ENCODE measurements around the gene KRT78. TPM values are rescaled to one million over a fixed set of nuclear protein-coding genes. Genes with fewer than 3 reads are reported as not detected.

KRT78 gene
- total RNA-seq, 1 experiment from 2014 or later: not detected

GRCh38 chr12:52835271-52836041, 13.3 kb downstream of the KRT78 start:
- H3K4me1 Mint-ChIP-seq: no peaks in the 10 kb centered on the region
- no peaks in the 10 kb centered on the region for H3K36me3 Mint-ChIP-seq
- no peak overlapping the region for H3K4me3 Mint-ChIP-seq
- CTCF ChIA-PET: no interaction called here
- ATAC-seq (no peak), DNase-seq (ENCODE audit: low spot score) (no peak)
- no peak overlapping the region for H3K27ac Mint-ChIP-seq
- TF ChIP-seq ZMAT4 (CRISPR knock-in tag; IDR thresholded peaks at IDR 0.05): no peak
- TF ChIP-seq OVOL2 (CRISPR knock-in tag; IDR thresholded peaks at IDR 0.05; ENCODE audit: borderline replicate concordance): no peak
- TF ChIP-seq ZBTB21 (CRISPR knock-in tag; IDR thresholded peaks at IDR 0.05; ENCODE audit: borderline replicate concordance): no peak
- TF ChIP-seq NR3C1 (CRISPR knock-in tag; conservative IDR thresholded peaks at IDR 0.05; ENCODE audit: low read depth): no peak
- no peak for TF ChIP-seq E2F1 (CRISPR knock-in tag; IDR thresholded peaks at IDR 0.05)
- TF ChIP-seq ZNF232 (CRISPR knock-in tag; IDR thresholded peaks at IDR 0.05): no peak
- no peak for TF ChIP-seq CREB1 (CRISPR knock-in tag; IDR thresholded peaks at IDR 0.05)
- TF ChIP-seq PRDM15 (CRISPR knock-in tag; IDR thresholded peaks at IDR 0.05): no peak
- POLR2A ChIA-PET: no interaction called here
- H3K9me3 Mint-ChIP-seq: no peaks in the 10 kb centered on the region
- peaks cover 2% of the 10 kb centered on the region; the same call in 1 of the 2 replicates for H3K27me3 Mint-ChIP-seq (ENCODE audit: low read depth)

- DNase-seq (ENCODE audit: low spot score) (no peak), ATAC-seq (no peak)
- no peaks in the 10 kb centered on the region for H3K9me3 Mint-ChIP-seq
- peaks cover 2% of the 10 kb centered on the region; the same call in 1 of the 2 replicates for H3K27me3 Mint-ChIP-seq (ENCODE audit: low read depth)
- ChIA-PET CTCF (no interaction called here), POLR2A (no interaction called here)
- H3K4me1 Mint-ChIP-seq: no peaks in the 10 kb centered on the region
- H3K36me3 Mint-ChIP-seq: no peaks in the 10 kb centered on the region
- H3K27ac Mint-ChIP-seq: no peak overlapping the region; the same call in 1 of the 2 replicates
- H3K4me3 Mint-ChIP-seq: no peak overlapping the region
- TF ChIP-seq HMGA2 (CRISPR knock-in tag; IDR thresholded peaks at IDR 0.05): no peak
- TF ChIP-seq IRF1 (CRISPR knock-in tag; IDR thresholded peaks at IDR 0.05): no peak
- no peak for TF ChIP-seq GABPB1 (CRISPR knock-in tag; IDR thresholded peaks at IDR 0.05)
Measured at GRCh38 chr12:52834727-52835001, 14.1 kb downstream of the KRT78 start.

- Mint-ChIP-seq H3K27ac (peak within 1 kb of the TSS; percentile 9; the same call in 1 of the 2 replicates), H3K9me3 (no peaks in the 10 kb centered on the region), H3K27me3 (ENCODE audit: low read depth) (peaks cover 2% of the 10 kb centered on the region; the same call in 1 of the 2 replicates), H3K4me3 (no peak within 1 kb of the TSS), H3K36me3 (no peaks in the 10 kb centered on the region), H3K4me1 (no peaks in the 10 kb centered on the region)
- no peak for DNase-seq (ENCODE audit: low spot score)
- POLR2A ChIA-PET: no interaction called here
- no peak for ATAC-seq
- CTCF ChIA-PET: interaction anchor here (1.0 kb wide), 1 partner anchor 31 kb away, joined by 4 read pairs; no protein-coding TSS in a partner anchor
- no peak for TF ChIP-seq TEAD4 (CRISPR knock-in tag; IDR thresholded peaks at IDR 0.05)
- no peak for TF ChIP-seq ERG (CRISPR knock-in tag; IDR thresholded peaks at IDR 0.05)
- no peak for TF ChIP-seq ZNF219 (CRISPR knock-in tag; IDR thresholded peaks at IDR 0.05; ENCODE audit: borderline replicate concordance)
- no peak for TF ChIP-seq E2F5 (CRISPR knock-in tag; IDR thresholded peaks at IDR 0.05)
- no peak for TF ChIP-seq SOX15 (CRISPR knock-in tag; IDR thresholded peaks at IDR 0.05)
- no peak for TF ChIP-seq E2F1 (CRISPR knock-in tag; IDR thresholded peaks at IDR 0.05)
- no peak for TF ChIP-seq ZNF317 (CRISPR knock-in tag; IDR thresholded peaks at IDR 0.05; ENCODE audit: borderline replicate concordance, low read depth)
- no peak for TF ChIP-seq NFYB (CRISPR knock-in tag; conservative IDR thresholded peaks at IDR 0.05; ENCODE audit: low read depth)
- no peak for TF ChIP-seq ELF4 (CRISPR knock-in tag; IDR thresholded peaks at IDR 0.05; ENCODE audit: low read depth)
- no peak for TF ChIP-seq MLX (CRISPR knock-in tag; IDR thresholded peaks at IDR 0.05)
Measured at GRCh38 chr12:52833922-52834726, 14.7 kb downstream of the KRT78 start, which contains the start of gene KRT79. KRT79 (minus strand) TSS chr12:52834311; CDS start chr12:52834260, 51 bp downstream.

Measured in WTC11 (cell line).